Measurements from ENCODE around the gene CFAP74. TPM values are rescaled to one million over a fixed set of nuclear protein-coding genes. Genes with fewer than 3 reads are reported as not detected.

Gene CFAP74
- total RNA-seq, 1 donor from 2014 or later, result 0.12 TPM

DNA sequence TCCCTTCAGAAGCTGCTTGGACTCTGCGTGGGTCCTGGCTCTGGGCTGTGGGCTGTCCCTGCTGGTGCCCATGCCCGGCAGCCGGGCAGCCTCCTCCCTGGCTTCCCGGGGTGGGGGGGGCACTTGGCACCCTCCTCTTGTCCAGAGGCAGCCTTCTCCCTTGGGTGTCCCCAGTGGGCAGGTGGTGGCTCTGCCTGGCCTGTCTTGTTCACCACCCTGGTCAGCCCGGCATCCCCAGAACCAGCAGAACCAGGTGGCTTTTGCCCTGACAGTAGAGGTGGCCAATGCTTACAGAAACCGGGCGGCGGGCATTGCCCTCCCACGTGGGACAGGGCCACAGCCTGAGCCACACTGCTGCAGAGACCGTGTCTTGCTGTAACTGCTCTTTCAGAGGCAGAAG lies 38.0 kb downstream of the CFAP74 start:
- H3K9me3 Mint-ChIP-seq, result no peaks in the 10 kb centered on the region
- no peaks in the 10 kb centered on the region for H3K36me3 Mint-ChIP-seq (ENCODE audit: low read depth)
- TF ChIP-seq, protein P1, sequence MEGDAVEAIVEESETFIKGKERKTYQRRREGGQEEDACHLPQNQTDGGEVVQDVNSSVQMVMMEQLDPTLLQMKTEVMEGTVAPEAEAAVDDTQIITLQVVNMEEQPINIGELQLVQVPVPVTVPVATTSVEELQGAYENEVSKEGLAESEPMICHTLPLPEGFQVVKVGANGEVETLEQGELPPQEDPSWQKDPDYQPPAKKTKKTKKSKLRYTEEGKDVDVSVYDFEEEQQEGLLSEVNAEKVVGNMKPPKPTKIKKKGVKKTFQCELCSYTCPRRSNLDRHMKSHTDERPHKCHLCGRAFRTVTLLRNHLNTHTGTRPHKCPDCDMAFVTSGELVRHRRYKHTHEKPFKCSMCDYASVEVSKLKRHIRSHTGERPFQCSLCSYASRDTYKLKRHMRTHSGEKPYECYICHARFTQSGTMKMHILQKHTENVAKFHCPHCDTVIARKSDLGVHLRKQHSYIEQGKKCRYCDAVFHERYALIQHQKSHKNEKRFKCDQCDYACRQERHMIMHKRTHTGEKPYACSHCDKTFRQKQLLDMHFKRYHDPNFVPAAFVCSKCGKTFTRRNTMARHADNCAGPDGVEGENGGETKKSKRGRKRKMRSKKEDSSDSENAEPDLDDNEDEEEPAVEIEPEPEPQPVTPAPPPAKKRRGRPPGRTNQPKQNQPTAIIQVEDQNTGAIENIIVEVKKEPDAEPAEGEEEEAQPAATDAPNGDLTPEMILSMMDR (conservative IDR thresholded peaks at IDR 0.05), result no peak

DNA sequence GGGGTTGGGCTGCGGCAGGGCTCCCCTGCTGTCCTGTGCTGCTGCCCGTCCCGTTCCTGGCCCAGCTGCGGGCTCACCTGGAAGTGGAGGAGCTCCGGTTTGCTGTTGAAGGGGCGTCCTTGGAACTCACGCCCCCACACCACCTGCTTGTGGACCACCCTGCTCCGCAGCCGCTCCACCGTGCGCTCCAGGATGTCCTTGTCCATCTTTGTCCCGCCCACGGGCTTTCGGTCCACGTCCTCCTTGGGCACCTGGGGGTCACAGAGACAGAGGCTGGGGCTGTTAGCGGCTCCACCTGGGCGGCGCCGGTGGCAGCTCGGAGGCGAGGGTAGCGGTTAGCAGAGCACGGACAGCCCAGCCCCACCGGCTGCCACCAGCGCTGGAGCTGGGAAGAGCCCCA lies 38.8 kb downstream of the CFAP74 start:
- TF ChIP-seq, protein P1 (conservative IDR thresholded peaks at IDR 0.05), result no peak
- Mint-ChIP-seq H3K27ac (ENCODE audit: unreplicated experiment) (no peak overlapping the region), H3K4me3 (no peak overlapping the region), H3K9me3 (no peaks in the 10 kb centered on the region), H3K27me3 (ENCODE audit: low read depth) (peaks cover 10% of the 10 kb centered on the region), H3K36me3 (ENCODE audit: low read depth) (no peaks in the 10 kb centered on the region), H3K4me1 (peaks cover 7% of the 10 kb centered on the region)
- DNase-seq (ENCODE audit: low read depth, low spot score), result no peak

More for the DNA sequence above, 38.0 kb downstream of the CFAP74 start:
- Mint-ChIP-seq H3K4me3 (no peak overlapping the region), H3K4me1 (peaks cover 7% of the 10 kb centered on the region), H3K27me3 (ENCODE audit: low read depth) (peaks cover 5% of the 10 kb centered on the region), H3K27ac (ENCODE audit: unreplicated experiment) (no peak overlapping the region)
- DNase-seq (ENCODE audit: low read depth, low spot score), result no peak

GRCh38 chr1:1963570-1963969 lies 40.0 kb downstream of the CFAP74 start:
- Mint-ChIP-seq H3K27me3 (ENCODE audit: low read depth) (peaks cover 10% of the 10 kb centered on the region), H3K4me3 (no peak overlapping the region), H3K36me3 (ENCODE audit: low read depth) (no peaks in the 10 kb centered on the region), H3K27ac (ENCODE audit: unreplicated experiment) (no peak overlapping the region), H3K4me1 (peaks cover 7% of the 10 kb centered on the region), H3K9me3 (no peaks in the 10 kb centered on the region)
- no peak for DNase-seq (ENCODE audit: low read depth, low spot score)
- TF ChIP-seq, protein P1 (conservative IDR thresholded peaks at IDR 0.05), result no peak

DNA sequence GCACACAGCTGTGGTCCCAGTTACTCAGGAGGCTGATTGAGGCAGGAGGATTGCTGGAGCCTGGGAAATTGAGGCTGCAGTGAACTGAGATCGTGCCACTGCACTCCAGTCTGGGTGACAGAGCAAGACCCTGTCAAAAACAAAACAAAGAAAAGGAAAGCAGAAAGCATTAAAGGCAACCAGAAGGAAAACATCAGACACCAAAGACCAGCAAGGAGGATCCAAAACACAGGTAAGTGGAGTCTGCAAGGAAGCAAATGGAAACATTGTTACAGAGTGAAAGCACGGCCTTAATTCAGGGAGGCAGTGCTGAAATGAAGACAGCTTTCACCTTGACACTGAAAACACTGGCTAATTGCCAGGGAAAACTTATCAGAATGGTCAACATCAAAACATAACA lies 40.8 kb downstream of the CFAP74 start:
- no peak overlapping the region for H3K27ac Mint-ChIP-seq (ENCODE audit: unreplicated experiment)
- H3K4me3 Mint-ChIP-seq, result no peak overlapping the region
- no peak for DNase-seq (ENCODE audit: low read depth, low spot score)
- H3K4me1 Mint-ChIP-seq, result peaks cover 7% of the 10 kb centered on the region
- peaks cover 10% of the 10 kb centered on the region for H3K27me3 Mint-ChIP-seq (ENCODE audit: low read depth)
- H3K9me3 Mint-ChIP-seq, result no peaks in the 10 kb centered on the region
- H3K36me3 Mint-ChIP-seq (ENCODE audit: low read depth), result no peaks in the 10 kb centered on the region
- TF ChIP-seq, protein P1 (conservative IDR thresholded peaks at IDR 0.05), result no peak

DNA sequence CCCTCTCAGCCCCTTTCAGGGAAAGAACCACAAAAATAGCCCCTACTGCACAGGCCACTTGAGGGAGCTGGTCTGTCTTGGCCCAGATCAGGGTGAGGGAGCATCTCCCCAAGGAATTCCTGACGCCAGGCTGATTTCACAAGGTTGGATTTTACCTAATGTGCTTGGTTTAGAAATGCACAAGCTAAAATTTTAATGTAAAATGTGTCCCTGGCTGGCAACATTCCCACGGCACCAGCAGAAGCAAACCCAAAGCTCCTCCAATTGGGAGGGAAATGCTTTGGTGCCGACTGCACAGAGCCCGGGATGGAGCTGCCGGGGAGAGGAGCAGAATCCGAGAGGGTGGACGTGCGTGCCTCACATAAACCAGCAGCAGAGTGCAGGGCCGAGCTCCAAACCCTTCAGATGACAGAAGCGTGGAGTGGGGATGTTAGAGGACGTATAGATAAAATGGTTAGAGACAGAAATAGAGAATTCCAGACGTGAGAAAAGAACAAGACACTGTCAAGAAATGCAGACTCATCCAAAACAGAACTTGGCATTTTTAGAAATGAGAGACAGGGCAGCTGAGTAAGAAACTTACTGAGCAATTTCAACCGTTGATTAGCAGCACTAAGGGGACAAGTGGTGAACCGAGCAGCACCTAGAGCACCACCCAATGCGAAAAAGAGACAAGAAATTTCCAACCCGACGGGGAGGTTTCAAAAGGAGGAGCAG lies 42.9 kb downstream of the CFAP74 start:
- Mint-ChIP-seq H3K27ac (ENCODE audit: unreplicated experiment) (no peak overlapping the region), H3K4me3 (no peak overlapping the region), H3K9me3 (no peaks in the 10 kb centered on the region), H3K36me3 (ENCODE audit: low read depth) (no peaks in the 10 kb centered on the region), H3K27me3 (ENCODE audit: low read depth) (peaks cover 10% of the 10 kb centered on the region), H3K4me1 (peaks cover 7% of the 10 kb centered on the region)
- no peak for DNase-seq (ENCODE audit: low read depth, low spot score)
- TF ChIP-seq, protein P1 (conservative IDR thresholded peaks at IDR 0.05), result no peak
